GM12865 (cell line): ENCODE results near the gene ALAS1.
A peak's percentile ranks its signal among the peaks of the same experiment; 100 is the strongest.

ENCODE experiments used
- DNase-seq: peaks from one replicate; pipeline ENCODE4 v3.0.0; 2010; ENCODE audit warnings: low read depth
- H3K4me3 ChIP-seq: 2 replicates; pipeline ENCODE4 v1.5.1; 2011; ENCODE audit warnings: mild to moderate bottlenecking, low read depth, low read length, control low read depth
- CTCF ChIP-seq: IDR thresholded peaks from 2 replicates; pipeline ENCODE4 v1.5.1; 2011; ENCODE audit warnings: low read length, control low read depth, low read depth, inconsistent platforms; ENCODE audit not compliant: insufficient read depth; ENCODE audit errors: missing control alignments

The ALAS1 gene

GRCh38 chr3:52193065-52193464 is 4.9 kb upstream of the ALAS1 start:
- no peak for TF ChIP-seq CTCF
- no peak overlapping the region for H3K4me3 ChIP-seq
- DNase-seq: no peak

- no peak for TF ChIP-seq CTCF
- no peak for DNase-seq
- no peak overlapping the region for H3K4me3 ChIP-seq
Measured at GRCh38 chr3:52194485-52195290, 3.3 kb upstream of the ALAS1 start.

- no peak for TF ChIP-seq CTCF
- DNase-seq: no peak
- no peak overlapping the region for H3K4me3 ChIP-seq
Measured at GRCh38 chr3:52195291-52195597, 2.7 kb upstream of the ALAS1 start.

- DNase-seq: no peak
- no peak for TF ChIP-seq CTCF
- no peak overlapping the region for H3K4me3 ChIP-seq
Measured at GRCh38 chr3:52195823-52196331, 2.1 kb upstream of the ALAS1 start.

GRCh38 chr3:52196977-52197376 is 983 bp upstream of the ALAS1 start:
- no peak overlapping the region for H3K4me3 ChIP-seq
- DNase-seq: no peak
- TF ChIP-seq CTCF: no peak

- no peak for TF ChIP-seq CTCF
- no peak for DNase-seq
Measured at GRCh38 chr3:52197499-52197841, 490 bp upstream of the ALAS1 start.

More at GRCh38 chr3:52197499-52197841, 490 bp upstream of the ALAS1 start:
- H3K4me3 ChIP-seq: peak overlapping the region; percentile 82
